NCI-H128 (cell line): ENCODE results near the gene TEX35.
"Not testable (repeated sequence)": the region's sequence is repeated elsewhere in the genome, so short reads cannot be mapped to it uniquely, and the experiment has no call there.

ENCODE experiments used
- DNase-seq: peaks from one replicate; lab custom pipeline; 2025; ENCODE audit not compliant: unreplicated experiment; lab: John Stamatoyannopoulos, UW

TEX35 gene

GRCh38 chr1:178540646-178541045 lies 27.7 kb downstream of the TEX35 start:
- no peak for DNase-seq

GRCh38 chr1:178541379-178541778 lies 28.5 kb downstream of the TEX35 start:
- DNase-seq: no peak

- DNase-seq: peak; percentile 15
These were observed 29.1 kb downstream of the TEX35 start for GRCh38 chr1:178541829-178542553.

- peak; percentile 69 for DNase-seq
These were observed 29.8 kb downstream of the TEX35 start for GRCh38 chr1:178542554-178543289.

GRCh38 chr1:178543290-178543607 lies 30.3 kb downstream of the TEX35 start:
- no peak for DNase-seq

GRCh38 chr1:178544531-178544930 lies 31.6 kb downstream of the TEX35 start:
- no peak for DNase-seq

- DNase-seq: no peak
These were observed 35.2 kb downstream of the TEX35 start for GRCh38 chr1:178548108-178548507.

- no peak for DNase-seq
These were observed 38.4 kb downstream of the TEX35 start for GRCh38 chr1:178551307-178551706.

GRCh38 chr1:178551940-178552339 lies 39.0 kb downstream of the TEX35 start:
- DNase-seq: no peak

GRCh38 chr1:178552856-178553255 lies 39.9 kb downstream of the TEX35 start:
- no peak for DNase-seq

- DNase-seq: not testable (repeated sequence)
These were observed 41.4 kb downstream of the TEX35 start for GRCh38 chr1:178554351-178554750.

GRCh38 chr1:178555613-178556012 lies 42.7 kb downstream of the TEX35 start:
- not testable (repeated sequence) for DNase-seq

- DNase-seq: not testable (repeated sequence)
These were observed 45.9 kb downstream of the TEX35 start for GRCh38 chr1:178558816-178559215.

GRCh38 chr1:178560871-178561376 lies 48.0 kb downstream of the TEX35 start:
- no peak for DNase-seq

GRCh38 chr1:178563099-178563820 lies 50.4 kb downstream of the TEX35 start:
- DNase-seq: no peak

- no peak for DNase-seq
These were observed 51.3 kb downstream of the TEX35 start for GRCh38 chr1:178564086-178564782.

GRCh38 chr1:178564783-178565180 lies 51.9 kb downstream of the TEX35 start:
- DNase-seq: no peak

GRCh38 chr1:178565586-178565985 lies 52.7 kb downstream of the TEX35 start:
- no peak for DNase-seq

- no peak for DNase-seq
These were observed 53.3 kb downstream of the TEX35 start for GRCh38 chr1:178566187-178566586.

GRCh38 chr1:178571807-178572206 lies 58.9 kb downstream of the TEX35 start:
- no peak for DNase-seq
